T47D (cell line): Measurements from ENCODE around the gene MAGOH.

Experiments used
- DNase-seq, 2 experiments: peaks; one replicate each; pipeline versions ENCODE4 v3.0.0 to v3.0.0-alpha.2; 2011 to 2012; ENCODE audit warnings: low read depth in 1 of 2, low spot score in 1 of 2
- JUND ChIP-seq: IDR thresholded peaks from 2 replicates; pipeline ENCODE4 v1.6.1; 2012; ENCODE audit warnings: low read depth
- in situ Hi-C: cut with HindIII; loops from 2 replicates; pipeline ENCODE4 v1.10.0; 2016; ENCODE audit warnings: low sequenced_read_pairs, low pct_unique_long_range_greater_than_20kb

MAGOH gene

GRCh38 chr1:53183095-53183990 is 55.0 kb downstream of the MAGOH start:
- no peak for DNase-seq
- TF ChIP-seq JUND, result no peak
- in situ Hi-C loops, result no loop called here

- DNase-seq, result no peak
- no peak for TF ChIP-seq JUND
- in situ Hi-C loops, result no loop called here
These were observed 55.6 kb downstream of the MAGOH start for GRCh38 chr1:53182716-53183094.

GRCh38 chr1:53182111-53182593 is 56.2 kb downstream of the MAGOH start:
- peak; percentile 51 to 80 for DNase-seq
- TF ChIP-seq JUND, result no peak
- in situ Hi-C loops, result no loop called here

- in situ Hi-C loops, result no loop called here
These were observed 57.4 kb downstream of the MAGOH start for GRCh38 chr1:53180951-53181350.

GRCh38 chr1:53180226-53180625 is 58.1 kb downstream of the MAGOH start:
- in situ Hi-C loops, result no loop called here
- no peak for DNase-seq
- TF ChIP-seq JUND, result no peak

More at GRCh38 chr1:53180951-53181350, 57.4 kb downstream of the MAGOH start:
- DNase-seq, result no peak
- no peak for TF ChIP-seq JUND
